Measurements from ENCODE around the gene ZSCAN25.

- no peak for TF ChIP-seq YY1 (IDR thresholded peaks at IDR 0.05; ENCODE audit: insufficient read depth, insufficient read length)
- TF ChIP-seq SUZ12 (IDR thresholded peaks at IDR 0.05; ENCODE audit: extremely low read depth, insufficient read depth, insufficient read length), result no peak
- no peak for TF ChIP-seq ZNF274 (IDR thresholded peaks at IDR 0.05; ENCODE audit: low read depth, low read length)
Observed at GRCh38 chr7:99668541-99668940, 51.8 kb downstream of the ZSCAN25 start.
